ENCODE data around the gene STX11.

DNA sequence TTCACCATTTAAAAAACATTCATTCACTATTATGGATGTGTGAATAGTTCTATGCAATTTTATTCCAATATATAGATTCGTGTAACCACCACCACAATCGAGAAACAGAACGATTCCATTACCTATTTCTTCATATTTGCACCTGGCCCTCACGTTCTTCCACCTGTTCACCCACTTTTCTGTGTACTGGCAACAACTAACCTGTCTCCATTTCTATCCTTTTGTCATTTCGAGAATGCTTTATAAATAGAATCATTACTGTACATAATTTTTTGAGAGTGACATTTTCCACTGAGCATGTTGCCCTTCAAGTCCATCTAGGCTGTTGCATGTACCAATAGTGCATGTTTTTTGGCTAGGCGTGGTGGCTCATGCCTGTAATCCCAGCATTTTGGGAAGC, 23.2 kb upstream of the STX11 start:
- no peak for TF ChIP-seq POLR2AphosphoS5 (IDR thresholded peaks at IDR 0.05)
- TF ChIP-seq, protein P1, sequence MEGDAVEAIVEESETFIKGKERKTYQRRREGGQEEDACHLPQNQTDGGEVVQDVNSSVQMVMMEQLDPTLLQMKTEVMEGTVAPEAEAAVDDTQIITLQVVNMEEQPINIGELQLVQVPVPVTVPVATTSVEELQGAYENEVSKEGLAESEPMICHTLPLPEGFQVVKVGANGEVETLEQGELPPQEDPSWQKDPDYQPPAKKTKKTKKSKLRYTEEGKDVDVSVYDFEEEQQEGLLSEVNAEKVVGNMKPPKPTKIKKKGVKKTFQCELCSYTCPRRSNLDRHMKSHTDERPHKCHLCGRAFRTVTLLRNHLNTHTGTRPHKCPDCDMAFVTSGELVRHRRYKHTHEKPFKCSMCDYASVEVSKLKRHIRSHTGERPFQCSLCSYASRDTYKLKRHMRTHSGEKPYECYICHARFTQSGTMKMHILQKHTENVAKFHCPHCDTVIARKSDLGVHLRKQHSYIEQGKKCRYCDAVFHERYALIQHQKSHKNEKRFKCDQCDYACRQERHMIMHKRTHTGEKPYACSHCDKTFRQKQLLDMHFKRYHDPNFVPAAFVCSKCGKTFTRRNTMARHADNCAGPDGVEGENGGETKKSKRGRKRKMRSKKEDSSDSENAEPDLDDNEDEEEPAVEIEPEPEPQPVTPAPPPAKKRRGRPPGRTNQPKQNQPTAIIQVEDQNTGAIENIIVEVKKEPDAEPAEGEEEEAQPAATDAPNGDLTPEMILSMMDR (IDR thresholded peaks at IDR 0.05): no peak

All from stomach (tissue), 4 donors.